ENCODE data around the gene BOD1L1.

BOD1L1 gene

DNA sequence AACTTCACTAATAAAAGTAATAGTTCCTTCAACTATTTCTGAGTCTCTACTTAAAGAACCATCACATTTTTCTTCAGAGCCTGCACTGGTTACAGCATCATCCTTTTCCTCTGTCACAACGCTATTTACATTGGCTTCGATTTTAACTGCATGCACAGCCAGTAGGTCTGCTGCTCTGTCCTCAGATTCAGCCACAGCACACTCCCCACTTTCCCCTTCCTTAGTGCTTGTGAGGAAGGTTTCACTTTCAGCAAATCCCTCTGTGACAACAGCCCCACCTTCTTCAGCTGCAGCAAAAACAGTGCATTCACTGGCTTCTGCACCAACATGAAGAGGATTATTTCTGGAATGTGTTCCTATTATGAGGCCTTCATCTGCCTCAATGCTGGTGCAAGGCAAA, 25.7 kb downstream of the BOD1L1 start:
- no peaks in the 10 kb centered on the region for H3K9me3 ChIP-seq (ENCODE audit: control extremely low read depth in 1 of 5, control insufficient read depth in 4 of 5, insufficient read depth in 2 of 5, low read depth in 1 of 5, low read length in 4 of 5)
- no peak for DNase-seq
- ChIA-PET POLR2A (no interaction called here), CTCF (no interaction called here)
- WGBS (ENCODE audit: insufficient coverage), result 100% methylated on average over 2 of the region's 2 CpGs
- no peak overlapping the region for H3K4me3 ChIP-seq (ENCODE audit: control insufficient read depth in 1 of 7, extremely low read depth in 1 of 7, insufficient read depth in 4 of 7, low read depth in 2 of 7, low read length in 6 of 7)
- no peaks in the 10 kb centered on the region for H3K27me3 ChIP-seq (replicated peaks in 2 of 5; ENCODE audit: control insufficient read depth in 4 of 5, insufficient read depth in 5 of 5, low read length in 4 of 5)
- no peak overlapping the region for H3K27ac ChIP-seq (ENCODE audit: insufficient read depth in 1 of 2, low read depth in 1 of 2, low read length in 2 of 2, poor library complexity in 1 of 2, severe bottlenecking in 2 of 2)
- peaks cover 26 to 81% (median 59%) of the 10 kb centered on the region in 4 experiments for H3K36me3 ChIP-seq (ENCODE audit: control insufficient read depth in 4 of 4, insufficient read depth in 4 of 4, low read length in 3 of 4)
- H3K4me1 ChIP-seq (ENCODE audit: control extremely low read depth in 1 of 4, control insufficient read depth in 4 of 4, insufficient read depth in 4 of 4, low read length in 3 of 4), result no peaks in the 10 kb centered on the region

DNA sequence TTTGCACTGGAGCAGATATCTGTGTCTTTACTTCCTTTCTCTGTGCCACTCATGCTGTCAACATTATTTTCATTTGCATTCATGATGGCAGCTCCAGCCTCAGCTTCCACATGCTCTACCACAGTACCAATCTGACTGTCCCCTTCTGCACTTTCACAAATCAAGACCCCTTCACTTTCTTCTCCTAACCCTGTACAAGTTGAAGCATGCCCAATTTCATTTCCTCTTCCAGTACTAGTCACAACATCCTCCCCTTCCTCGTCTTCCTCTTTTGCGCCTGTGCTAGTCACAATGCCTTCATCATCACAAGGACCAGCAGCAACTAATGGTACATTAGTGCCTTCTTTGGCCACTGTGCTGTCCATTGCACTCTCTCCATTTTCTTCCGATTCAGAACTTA, 26.5 kb downstream of the BOD1L1 start:
- no peak for DNase-seq
- Histone ChIP-seq H3K27me3 (replicated peaks in 2 of 5; ENCODE audit: control insufficient read depth in 4 of 5, insufficient read depth in 5 of 5, low read length in 4 of 5) (no peaks in the 10 kb centered on the region), H3K9me3 (ENCODE audit: control extremely low read depth in 1 of 5, control insufficient read depth in 4 of 5, insufficient read depth in 2 of 5, low read depth in 1 of 5, low read length in 4 of 5) (no peaks in the 10 kb centered on the region), H3K27ac (ENCODE audit: insufficient read depth in 1 of 2, low read depth in 1 of 2, low read length in 2 of 2, poor library complexity in 1 of 2, severe bottlenecking in 2 of 2) (no peak overlapping the region), H3K36me3 (ENCODE audit: control insufficient read depth in 4 of 4, insufficient read depth in 4 of 4, low read length in 3 of 4) (peaks cover 26 to 82% (median 63%) of the 10 kb centered on the region in 4 experiments), H3K4me1 (ENCODE audit: control extremely low read depth in 1 of 4, control insufficient read depth in 4 of 4, insufficient read depth in 4 of 4, low read length in 3 of 4) (no peaks in the 10 kb centered on the region), H3K4me3 (ENCODE audit: control insufficient read depth in 1 of 7, extremely low read depth in 1 of 7, insufficient read depth in 4 of 7, low read depth in 2 of 7, low read length in 6 of 7) (no peak overlapping the region)
- ChIA-PET CTCF (no interaction called here), POLR2A (no interaction called here)
- 100% methylated on average over 3 of the region's 3 CpGs for WGBS (ENCODE audit: insufficient coverage)

DNA sequence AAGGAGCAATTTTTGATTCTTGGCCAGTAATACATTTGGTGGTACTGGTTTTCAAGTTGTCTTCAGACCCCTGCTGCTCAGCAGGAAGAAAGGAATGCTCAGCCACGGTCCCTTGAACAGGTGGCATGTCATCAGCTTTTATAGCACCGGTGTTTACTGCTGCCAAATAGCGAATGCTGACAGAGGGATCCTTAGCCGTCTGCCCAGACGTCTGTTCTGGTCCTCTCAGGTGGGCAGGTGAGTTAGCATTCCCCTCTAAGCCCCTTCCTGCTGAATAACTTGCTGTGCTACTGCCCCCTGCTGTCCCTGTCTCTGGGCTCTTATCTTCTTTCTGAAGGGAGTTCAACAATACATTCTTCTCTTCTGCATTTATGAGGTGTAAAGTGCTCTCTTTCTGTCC, 28.4 kb downstream of the BOD1L1 start:
- H3K27me3 ChIP-seq (replicated peaks in 2 of 5; ENCODE audit: control insufficient read depth in 4 of 5, insufficient read depth in 5 of 5, low read length in 4 of 5), result no peaks in the 10 kb centered on the region
- WGBS (ENCODE audit: insufficient coverage), result 100% methylated on average over 5 of the region's 5 CpGs
- no peak overlapping the region for H3K27ac ChIP-seq (ENCODE audit: insufficient read depth in 1 of 2, low read depth in 1 of 2, low read length in 2 of 2, poor library complexity in 1 of 2, severe bottlenecking in 2 of 2)
- H3K4me3 ChIP-seq (ENCODE audit: control insufficient read depth in 1 of 7, extremely low read depth in 1 of 7, insufficient read depth in 4 of 7, low read depth in 2 of 7, low read length in 6 of 7), result no peak overlapping the region
- peaks cover 21 to 76% (median 63%) of the 10 kb centered on the region in 4 experiments for H3K36me3 ChIP-seq (ENCODE audit: control insufficient read depth in 4 of 4, insufficient read depth in 4 of 4, low read length in 3 of 4)
- no peaks in the 10 kb centered on the region for H3K4me1 ChIP-seq (ENCODE audit: control extremely low read depth in 1 of 4, control insufficient read depth in 4 of 4, insufficient read depth in 4 of 4, low read length in 3 of 4)
- no peaks in the 10 kb centered on the region for H3K9me3 ChIP-seq (ENCODE audit: control extremely low read depth in 1 of 5, control insufficient read depth in 4 of 5, insufficient read depth in 2 of 5, low read depth in 1 of 5, low read length in 4 of 5)
- no peak for DNase-seq
- ChIA-PET POLR2A (no interaction called here), CTCF (no interaction called here)

DNA sequence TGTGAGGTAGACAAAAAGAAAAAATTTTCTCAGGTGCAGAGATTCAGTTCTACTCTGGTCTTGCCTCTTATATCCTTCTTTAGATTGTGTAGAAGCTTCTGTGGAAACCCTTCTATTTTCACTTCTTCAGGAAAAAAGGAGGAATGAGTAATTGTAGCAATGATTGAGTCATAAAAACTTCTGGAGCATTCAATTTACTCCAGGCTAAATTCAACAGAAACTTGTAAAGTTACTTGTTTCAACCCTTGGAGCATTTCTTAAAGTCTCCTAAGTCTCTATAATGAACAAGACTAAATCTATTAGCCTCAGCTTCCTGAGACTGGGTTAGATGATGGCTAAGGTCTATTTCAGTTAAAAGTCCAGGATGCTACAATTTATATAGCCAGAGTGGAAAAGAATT, 29.9 kb downstream of the BOD1L1 start:
- H3K27me3 ChIP-seq (replicated peaks in 2 of 5; ENCODE audit: control insufficient read depth in 4 of 5, insufficient read depth in 5 of 5, low read length in 4 of 5), result no peaks in the 10 kb centered on the region
- POLR2A ChIA-PET, result no interaction called here
- H3K27ac ChIP-seq (ENCODE audit: insufficient read depth in 1 of 2, low read depth in 1 of 2, low read length in 2 of 2, poor library complexity in 1 of 2, severe bottlenecking in 2 of 2), result no peak overlapping the region
- no peak for DNase-seq
- H3K4me3 ChIP-seq (ENCODE audit: control insufficient read depth in 1 of 7, extremely low read depth in 1 of 7, insufficient read depth in 4 of 7, low read depth in 2 of 7, low read length in 6 of 7), result no peak overlapping the region
- CTCF ChIA-PET, result interaction anchor here (0.7 kb wide), 1 partner anchor 14 kb away, joined by 3 read pairs; no protein-coding TSS in a partner anchor
- H3K4me1 ChIP-seq (ENCODE audit: control extremely low read depth in 1 of 4, control insufficient read depth in 4 of 4, insufficient read depth in 4 of 4, low read length in 3 of 4), result no peaks in the 10 kb centered on the region
- peaks cover 20 to 74% (median 53%) of the 10 kb centered on the region in 4 experiments for H3K36me3 ChIP-seq (ENCODE audit: control insufficient read depth in 4 of 4, insufficient read depth in 4 of 4, low read length in 3 of 4)
- no peaks in the 10 kb centered on the region for H3K9me3 ChIP-seq (ENCODE audit: control extremely low read depth in 1 of 5, control insufficient read depth in 4 of 5, insufficient read depth in 2 of 5, low read depth in 1 of 5, low read length in 4 of 5)

DNA sequence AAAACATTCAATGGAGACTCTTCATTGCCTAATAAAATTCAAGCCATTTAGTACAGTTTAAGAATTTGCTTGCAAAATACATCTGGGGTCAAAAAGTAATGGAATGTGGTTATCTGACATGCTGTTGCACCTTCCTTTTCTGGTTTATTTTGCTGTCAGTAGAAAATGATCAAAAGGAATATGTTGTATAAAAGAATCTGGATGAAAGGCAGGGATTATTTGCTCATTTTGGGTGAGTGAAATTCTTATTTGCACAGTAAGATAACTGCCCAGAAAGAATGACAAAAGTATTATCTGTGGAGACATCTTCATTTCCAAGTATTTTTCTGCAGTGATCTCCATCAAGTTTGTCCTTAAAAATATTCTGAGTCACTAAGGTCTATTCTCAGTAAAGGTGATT, 30.4 kb downstream of the BOD1L1 start:
- DNase-seq, result no peak
- peaks cover 16 to 72% (median 49%) of the 10 kb centered on the region in 4 experiments for H3K36me3 ChIP-seq (ENCODE audit: control insufficient read depth in 4 of 4, insufficient read depth in 4 of 4, low read length in 3 of 4)
- ChIA-PET CTCF (interaction anchor here (0.7 kb wide), 1 partner anchor 15 kb away, joined by 3 read pairs; no protein-coding TSS in a partner anchor), POLR2A (no interaction called here)
- no peak overlapping the region for H3K4me3 ChIP-seq (ENCODE audit: control insufficient read depth in 1 of 7, extremely low read depth in 1 of 7, insufficient read depth in 4 of 7, low read depth in 2 of 7, low read length in 6 of 7)
- H3K27ac ChIP-seq (ENCODE audit: insufficient read depth in 1 of 2, low read depth in 1 of 2, low read length in 2 of 2, poor library complexity in 1 of 2, severe bottlenecking in 2 of 2), result no peak overlapping the region
- no peaks in the 10 kb centered on the region for H3K4me1 ChIP-seq (ENCODE audit: control extremely low read depth in 1 of 4, control insufficient read depth in 4 of 4, insufficient read depth in 4 of 4, low read length in 3 of 4)
- H3K27me3 ChIP-seq (replicated peaks in 2 of 5; ENCODE audit: control insufficient read depth in 4 of 5, insufficient read depth in 5 of 5, low read length in 4 of 5), result no peaks in the 10 kb centered on the region
- H3K9me3 ChIP-seq (ENCODE audit: control extremely low read depth in 1 of 5, control insufficient read depth in 4 of 5, insufficient read depth in 2 of 5, low read depth in 1 of 5, low read length in 4 of 5), result no peaks in the 10 kb centered on the region

DNA sequence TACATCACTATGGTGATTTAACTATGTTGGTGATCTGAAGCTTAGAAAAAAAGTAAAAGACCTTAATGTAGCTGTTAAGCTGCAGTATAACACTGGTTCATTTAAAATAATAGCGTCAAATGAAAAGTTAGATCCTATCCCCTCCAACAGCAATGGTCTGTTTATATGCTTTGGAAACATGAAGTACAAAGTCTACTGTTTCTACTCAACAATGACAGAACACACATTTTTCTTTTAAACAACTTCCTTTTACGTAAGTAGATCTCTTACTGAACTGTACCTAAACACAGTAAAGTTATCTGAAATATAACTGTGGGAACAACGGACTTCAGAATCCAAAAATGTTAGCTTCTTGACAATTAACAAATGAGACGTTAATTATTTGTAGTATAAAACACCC, 35.3 kb downstream of the BOD1L1 start:
- Histone ChIP-seq H3K27ac (ENCODE audit: insufficient read depth in 1 of 2, low read depth in 1 of 2, low read length in 2 of 2, poor library complexity in 1 of 2, severe bottlenecking in 2 of 2) (no peak overlapping the region), H3K36me3 (ENCODE audit: control insufficient read depth in 4 of 4, insufficient read depth in 4 of 4, low read length in 3 of 4) (peaks cover 23 to 72% (median 47%) of the 10 kb centered on the region in 4 experiments), H3K4me1 (ENCODE audit: control extremely low read depth in 1 of 4, control insufficient read depth in 4 of 4, insufficient read depth in 4 of 4, low read length in 3 of 4) (no peaks in the 10 kb centered on the region), H3K9me3 (ENCODE audit: control extremely low read depth in 1 of 5, control insufficient read depth in 4 of 5, insufficient read depth in 2 of 5, low read depth in 1 of 5, low read length in 4 of 5) (no peaks in the 10 kb centered on the region), H3K27me3 (replicated peaks in 2 of 5; ENCODE audit: control insufficient read depth in 4 of 5, insufficient read depth in 5 of 5, low read length in 4 of 5) (no peaks in the 10 kb centered on the region), H3K4me3 (ENCODE audit: control insufficient read depth in 1 of 7, extremely low read depth in 1 of 7, insufficient read depth in 4 of 7, low read depth in 2 of 7, low read length in 6 of 7) (no peak overlapping the region)
- POLR2A ChIA-PET, result interaction anchor here (1.0 kb wide), 1 partner anchor 36 kb away, joined by 3 read pairs; no protein-coding TSS in a partner anchor
- no peak for DNase-seq
- CTCF ChIA-PET, result interaction anchor here (1.1 kb wide), 1 partner anchor 11 kb away, joined by 3 read pairs; no protein-coding TSS in a partner anchor
- WGBS (ENCODE audit: insufficient coverage), result 86% methylated on average over 1 of the region's 4 CpGs

DNA sequence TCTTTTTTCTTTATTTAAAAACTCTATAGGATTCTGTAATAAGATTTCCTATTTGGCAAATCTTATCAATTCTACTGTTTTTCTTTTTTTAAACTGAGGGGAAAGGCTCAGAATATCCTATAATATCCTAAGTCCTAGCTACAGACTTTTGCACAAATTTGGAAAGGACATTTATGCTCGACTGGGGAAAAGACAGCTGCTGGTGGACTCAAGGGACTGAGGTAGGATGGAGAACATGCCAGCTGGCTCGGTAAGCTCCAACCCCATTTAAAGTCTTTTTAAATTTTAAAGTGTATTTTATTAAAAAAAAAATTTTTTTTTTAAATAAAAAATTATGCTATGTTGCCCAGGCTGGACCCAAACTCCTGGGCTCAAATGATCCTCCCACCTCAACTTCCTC, 36.8 kb downstream of the BOD1L1 start:
- peaks cover 23 to 70% (median 47%) of the 10 kb centered on the region in 4 experiments for H3K36me3 ChIP-seq (ENCODE audit: control insufficient read depth in 4 of 4, insufficient read depth in 4 of 4, low read length in 3 of 4)
- H3K27me3 ChIP-seq (replicated peaks in 2 of 5; ENCODE audit: control insufficient read depth in 4 of 5, insufficient read depth in 5 of 5, low read length in 4 of 5), result no peaks in the 10 kb centered on the region
- CTCF ChIA-PET, result interaction anchor here (1.3 kb wide), 1 partner anchor 38 kb away, joined by 3 read pairs; no protein-coding TSS in a partner anchor
- no peaks in the 10 kb centered on the region for H3K4me1 ChIP-seq (ENCODE audit: control extremely low read depth in 1 of 4, control insufficient read depth in 4 of 4, insufficient read depth in 4 of 4, low read length in 3 of 4)
- no peak for DNase-seq
- WGBS (ENCODE audit: insufficient coverage), result no CpG with 5 or more reads among the region's 2 CpGs
- H3K4me3 ChIP-seq (ENCODE audit: control insufficient read depth in 1 of 7, extremely low read depth in 1 of 7, insufficient read depth in 4 of 7, low read depth in 2 of 7, low read length in 6 of 7), result no peak overlapping the region
- no peaks in the 10 kb centered on the region for H3K9me3 ChIP-seq (ENCODE audit: control extremely low read depth in 1 of 5, control insufficient read depth in 4 of 5, insufficient read depth in 2 of 5, low read depth in 1 of 5, low read length in 4 of 5)
- no peak overlapping the region for H3K27ac ChIP-seq (ENCODE audit: insufficient read depth in 1 of 2, low read depth in 1 of 2, low read length in 2 of 2, poor library complexity in 1 of 2, severe bottlenecking in 2 of 2)
- POLR2A ChIA-PET, result no interaction called here
